Upper lobe of left lung (tissue), 4 donors: ENCODE data around the gene PTPRM.

Source experiments
- POLR2AphosphoS5 ChIP-seq, 2 donors: sonication (generic); formaldehyde crosslinking; IDR thresholded peaks; one replicate each; pipeline ENCODE4 v1.5.1; 2017; ENCODE audit warnings: antibody characterized with exemption in 2 of 2
- TF ChIP-seq, protein P1 (sequence below), 6 experiments: fragments of 450-650 bp in 4 of 6; fragments of 200-600 bp in 2 of 6; sonication (generic) in 2 of 6; IDR thresholded peaks; one replicate each; pipeline ENCODE4 v1.5.1; 2016 to 2019; ENCODE audit warnings: antibody characterized with exemption in 6 of 6

DNA sequence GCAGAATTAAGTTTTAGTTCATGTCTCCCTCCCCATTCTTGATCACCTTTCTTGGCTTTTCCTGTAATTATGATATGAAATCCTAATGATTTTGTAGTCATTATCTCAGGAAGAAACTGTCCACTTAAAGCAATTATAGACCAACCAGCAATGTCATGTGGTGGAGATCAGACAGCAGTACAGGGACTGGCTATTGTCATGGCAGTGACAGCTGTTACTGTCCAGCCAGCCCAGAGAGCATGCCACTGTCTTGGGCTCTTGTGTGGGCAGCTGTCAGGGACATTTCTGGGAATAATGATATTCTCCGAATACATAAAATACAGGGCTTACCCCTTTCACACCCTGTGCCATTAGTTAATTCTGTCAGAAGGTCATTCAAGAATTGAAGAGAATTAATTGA lies 686.8 kb downstream of the PTPRM start:
- TF ChIP-seq, protein P1, sequence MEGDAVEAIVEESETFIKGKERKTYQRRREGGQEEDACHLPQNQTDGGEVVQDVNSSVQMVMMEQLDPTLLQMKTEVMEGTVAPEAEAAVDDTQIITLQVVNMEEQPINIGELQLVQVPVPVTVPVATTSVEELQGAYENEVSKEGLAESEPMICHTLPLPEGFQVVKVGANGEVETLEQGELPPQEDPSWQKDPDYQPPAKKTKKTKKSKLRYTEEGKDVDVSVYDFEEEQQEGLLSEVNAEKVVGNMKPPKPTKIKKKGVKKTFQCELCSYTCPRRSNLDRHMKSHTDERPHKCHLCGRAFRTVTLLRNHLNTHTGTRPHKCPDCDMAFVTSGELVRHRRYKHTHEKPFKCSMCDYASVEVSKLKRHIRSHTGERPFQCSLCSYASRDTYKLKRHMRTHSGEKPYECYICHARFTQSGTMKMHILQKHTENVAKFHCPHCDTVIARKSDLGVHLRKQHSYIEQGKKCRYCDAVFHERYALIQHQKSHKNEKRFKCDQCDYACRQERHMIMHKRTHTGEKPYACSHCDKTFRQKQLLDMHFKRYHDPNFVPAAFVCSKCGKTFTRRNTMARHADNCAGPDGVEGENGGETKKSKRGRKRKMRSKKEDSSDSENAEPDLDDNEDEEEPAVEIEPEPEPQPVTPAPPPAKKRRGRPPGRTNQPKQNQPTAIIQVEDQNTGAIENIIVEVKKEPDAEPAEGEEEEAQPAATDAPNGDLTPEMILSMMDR (IDR thresholded peaks at IDR 0.05): no peak
- no peak for TF ChIP-seq POLR2AphosphoS5 (IDR thresholded peaks at IDR 0.05)
